Activated CD8-positive, alpha-beta T cell treated with anti-CD3 and anti-CD28 coated beads for 36 hours (primary cell): ENCODE data around the gene PDGFC. TPM values are rescaled to one million over a fixed set of nuclear protein-coding genes. Genes with fewer than 3 reads are reported as not detected.

Experiments used
- ATAC-seq: fragments of 200-7000 bp; cut with Tn5 transposase; one replicate; pipeline ENCODE4 v1.10.0; 2021; ENCODE audit warnings: mild to moderate bottlenecking, moderate library complexity
- CTCF ChIA-PET: fragments of 350-600 bp; sonication (Branson Sonifier 250); formaldehyde crosslinking; loops from one replicate; lab custom pipeline; 2021; ENCODE audit warnings: antibody characterized with exemption; lab: Charles Lee
- POLR2A ChIA-PET: fragments of 350-600 bp; sonication (Branson Sonifier 250); formaldehyde crosslinking; loops from one replicate; lab custom pipeline; 2021; ENCODE audit warnings: antibody characterized with exemption; lab: Charles Lee
- DNase-seq: peaks from one replicate; pipeline ENCODE4 v3.0.0-alpha.2; 2020
- H3K27ac Mint-ChIP-seq: one replicate; pipeline ENCODE4 v1.8.0; 2021; ENCODE audit warnings: mild to moderate bottlenecking, mixed read lengths
- H3K27me3 Mint-ChIP-seq: one replicate; pipeline ENCODE4 v1.8.0; 2021; ENCODE audit warnings: mixed read lengths
- H3K36me3 Mint-ChIP-seq: one replicate; pipeline ENCODE4 v1.8.0; 2021; ENCODE audit warnings: low read depth, mixed read lengths
- H3K4me1 Mint-ChIP-seq: one replicate; pipeline ENCODE4 v1.8.0; 2021; ENCODE audit warnings: low read depth, mixed read lengths
- H3K4me3 Mint-ChIP-seq: one replicate; pipeline ENCODE4 v1.8.0; 2021; ENCODE audit warnings: mild to moderate bottlenecking, moderate library complexity, mixed read lengths
- H3K9me3 Mint-ChIP-seq: one replicate; pipeline ENCODE4 v1.8.0; 2021; ENCODE audit warnings: mixed read lengths
- CTCF ChIP-seq: fragments of 200-600 bp; IDR thresholded peaks from one replicate; pipeline ENCODE4 v1.8.0; 2022; ENCODE audit warnings: antibody characterized with exemption, mild to moderate bottlenecking
- intact Hi-C: fragments of 100-400 bp; cut with micrococcal nuclease; formaldehyde crosslinking; loops from one replicate; pipeline ENCODE4 v1.10.0; 2022
- total RNA-seq, 2 experiments: library from RNA; stranded (reverse); gene quantifications; one replicate each; pipeline ENCODE4 v1.2.3, GENCODE V29; 2021

Gene PDGFC
- total RNA-seq, 2 experiments from 2014 or later: not detected

DNA sequence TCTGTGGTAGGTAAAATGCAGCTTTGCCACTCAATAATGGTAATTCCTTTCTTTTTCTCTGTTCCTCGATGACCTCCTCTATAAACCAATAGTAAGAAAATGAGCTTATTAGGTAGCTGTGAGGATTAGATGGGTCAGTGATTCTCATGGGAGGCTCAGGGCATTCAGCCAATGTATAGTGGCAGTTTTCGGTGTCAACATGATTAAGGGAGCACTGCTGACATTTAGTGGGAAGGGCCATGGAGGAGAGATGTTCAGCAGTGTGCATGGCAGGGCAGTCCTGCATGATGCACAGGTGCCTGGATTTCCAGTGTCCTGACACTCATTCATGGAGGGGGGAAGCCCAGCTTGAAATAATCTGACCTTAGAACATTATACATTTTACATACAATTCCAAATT lies 232.8 kb downstream of the PDGFC start:
- Mint-ChIP-seq H3K9me3 (peaks cover 5% of the 10 kb centered on the region), H3K27ac (no peak overlapping the region), H3K4me1 (no peaks in the 10 kb centered on the region), H3K27me3 (no peaks in the 10 kb centered on the region), H3K36me3 (no peaks in the 10 kb centered on the region), H3K4me3 (no peak overlapping the region)
- ChIA-PET POLR2A (no interaction called here), CTCF (interaction anchor here (0.7 kb wide), 1 partner anchor 15 kb away, joined by 3 read pairs; no protein-coding TSS in a partner anchor)
- ATAC-seq (no peak), DNase-seq (no peak)
- intact Hi-C loops: no loop called here
- no peak for TF ChIP-seq CTCF

GRCh38 chr4:156734965-156735895 lies 236.4 kb downstream of the PDGFC start:
- DNase-seq: no peak
- peaks cover 12% of the 10 kb centered on the region for H3K9me3 Mint-ChIP-seq
- H3K4me3 Mint-ChIP-seq: no peak overlapping the region
- ChIA-PET POLR2A (no interaction called here), CTCF (no interaction called here)
- intact Hi-C loops: no loop called here
- no peak overlapping the region for H3K27ac Mint-ChIP-seq
- ATAC-seq: no peak
- no peaks in the 10 kb centered on the region for H3K4me1 Mint-ChIP-seq
- H3K36me3 Mint-ChIP-seq: no peaks in the 10 kb centered on the region
- TF ChIP-seq CTCF: no peak
- H3K27me3 Mint-ChIP-seq: no peaks in the 10 kb centered on the region

DNA sequence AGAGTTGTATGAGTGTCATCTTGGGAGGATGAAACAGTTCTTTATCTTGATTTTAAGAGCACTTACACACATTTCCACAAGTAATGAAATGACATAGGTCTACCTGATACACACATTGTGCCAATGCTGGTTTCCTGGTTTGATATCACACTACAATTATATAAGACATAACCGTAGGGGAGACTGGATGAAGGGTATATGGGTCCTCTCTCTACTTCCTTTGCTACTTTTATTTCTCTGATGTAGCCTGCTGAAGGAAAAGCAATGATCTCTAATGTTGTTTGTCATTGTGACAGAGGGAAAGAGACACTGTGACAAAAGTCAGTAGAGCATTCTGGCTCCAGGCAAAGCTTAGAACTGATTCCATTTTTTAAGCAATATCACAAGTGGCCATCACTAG lies 238.0 kb downstream of the PDGFC start:
- ChIA-PET POLR2A (no interaction called here), CTCF (no interaction called here)
- no peak for TF ChIP-seq CTCF
- H3K27me3 Mint-ChIP-seq: no peaks in the 10 kb centered on the region
- H3K36me3 Mint-ChIP-seq: no peaks in the 10 kb centered on the region
- no peaks in the 10 kb centered on the region for H3K4me1 Mint-ChIP-seq
- DNase-seq: no peak
- no peak overlapping the region for H3K4me3 Mint-ChIP-seq
- peaks cover 12% of the 10 kb centered on the region for H3K9me3 Mint-ChIP-seq
- H3K27ac Mint-ChIP-seq: no peak overlapping the region
- no peak for ATAC-seq
- intact Hi-C loops: no loop called here

GRCh38 chr4:156732634-156733033 lies 239.0 kb downstream of the PDGFC start:
- intact Hi-C loops: no loop called here
- ChIA-PET POLR2A (no interaction called here), CTCF (no interaction called here)
- Mint-ChIP-seq H3K27me3 (no peaks in the 10 kb centered on the region), H3K4me1 (no peaks in the 10 kb centered on the region), H3K9me3 (peaks cover 12% of the 10 kb centered on the region), H3K4me3 (no peak overlapping the region), H3K36me3 (no peaks in the 10 kb centered on the region), H3K27ac (no peak overlapping the region)
- DNase-seq (no peak), ATAC-seq (no peak)
- TF ChIP-seq CTCF: no peak

DNA sequence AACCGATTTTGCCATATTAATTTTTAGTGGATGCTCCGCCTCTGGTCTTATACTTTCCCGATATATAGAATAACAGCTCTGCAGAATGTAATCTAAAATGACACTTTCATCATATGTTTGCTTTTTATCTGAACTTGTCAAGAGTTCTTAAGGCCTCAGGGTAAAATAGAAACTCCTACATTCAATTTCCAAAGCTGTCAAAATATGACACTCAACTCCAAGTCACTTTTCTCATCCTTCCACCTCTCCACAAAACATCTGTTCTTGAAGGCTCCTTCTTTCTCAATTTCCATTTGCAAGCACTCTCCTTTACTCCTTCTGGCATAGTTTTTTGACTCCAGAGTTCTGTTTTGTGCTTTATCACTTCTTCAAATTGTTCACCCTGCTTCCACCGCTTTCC lies 242.2 kb downstream of the PDGFC start:
- Mint-ChIP-seq H3K9me3 (peaks cover 12% of the 10 kb centered on the region), H3K27me3 (no peaks in the 10 kb centered on the region), H3K4me1 (no peaks in the 10 kb centered on the region), H3K36me3 (no peaks in the 10 kb centered on the region), H3K27ac (no peak overlapping the region), H3K4me3 (no peak overlapping the region)
- POLR2A ChIA-PET: no interaction called here
- CTCF ChIA-PET: no interaction called here
- no peak for TF ChIP-seq CTCF
- ATAC-seq (no peak), DNase-seq (no peak)
- intact Hi-C loops: no loop called here
